HG02623 (cell line): ENCODE results near the gene ZNF516.
A peak's percentile ranks its signal among the peaks of the same experiment; 100 is the strongest.

Source experiments
- ATAC-seq: cut with Tn5 transposase; IDR thresholded peaks from one replicate; pipeline ENCODE4 v1.9.1; 2021; ENCODE audit warnings: moderate library complexity; ENCODE audit not compliant: unreplicated experiment

Gene ZNF516

GRCh38 chr18:76514573-76514972 lies 19.5 kb upstream of the ZNF516 start:
- no peak for ATAC-seq

- ATAC-seq = no peak
Measured at GRCh38 chr18:76507830-76508385, 12.9 kb upstream of the ZNF516 start.

GRCh38 chr18:76506974-76507764 lies 12.1 kb upstream of the ZNF516 start:
- no peak for ATAC-seq

DNA sequence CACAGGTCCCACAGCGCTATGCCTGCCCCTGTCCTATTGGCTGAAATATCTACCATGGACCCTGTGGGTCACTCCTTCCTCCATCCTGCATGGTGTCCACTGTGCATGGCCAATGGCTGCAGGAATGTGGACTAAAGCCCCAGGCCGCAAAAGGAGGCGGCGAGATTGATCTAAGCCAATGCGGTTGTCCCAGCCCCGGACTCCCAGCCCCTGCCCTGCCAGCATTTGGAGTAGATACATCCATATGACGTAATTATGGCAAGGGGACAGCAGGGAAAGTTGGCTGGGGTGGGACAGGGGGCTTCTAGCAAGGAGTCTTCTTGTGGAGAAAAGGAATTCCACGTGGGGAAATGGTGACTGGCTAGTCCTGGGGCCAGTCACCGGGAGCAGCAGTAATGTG lies 11.4 kb upstream of the ZNF516 start:
- no peak for ATAC-seq

DNA sequence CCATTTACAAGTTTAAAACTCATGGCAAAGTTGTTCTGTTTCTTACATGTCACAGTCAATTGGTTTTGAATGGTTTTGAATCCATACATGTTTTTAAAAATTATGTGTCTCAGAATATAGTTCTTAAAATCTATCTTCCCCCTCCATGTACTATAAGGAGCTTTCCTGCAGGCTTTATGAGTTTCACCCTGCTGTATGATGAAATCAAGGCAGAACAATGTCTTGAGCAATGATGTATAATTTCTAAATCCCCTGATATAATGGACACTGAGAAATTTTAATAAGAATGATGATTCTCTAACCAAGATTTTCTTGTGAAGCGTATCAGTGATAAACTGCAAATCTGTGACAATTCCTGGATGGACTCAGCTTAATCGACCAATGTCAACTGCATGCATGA lies 10.6 kb upstream of the ZNF516 start:
- no peak for ATAC-seq

DNA sequence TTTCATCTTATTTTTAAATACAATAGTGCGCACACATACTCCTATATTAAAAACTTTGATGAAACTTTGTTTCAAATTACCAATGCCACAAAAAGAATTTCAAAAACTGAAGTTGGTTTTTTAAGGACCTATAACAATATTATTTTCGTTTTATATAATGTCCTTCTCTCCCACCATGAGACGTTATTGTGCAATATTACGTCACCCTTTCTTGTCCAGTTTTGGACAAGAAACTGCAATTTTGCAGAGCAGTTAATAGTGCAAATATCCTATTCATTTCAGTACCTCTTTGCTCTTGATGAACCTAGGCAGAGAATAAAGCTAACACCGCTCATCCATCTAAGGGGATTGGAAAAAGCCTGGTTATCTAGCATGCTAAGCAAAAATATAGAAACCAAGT lies 9.7 kb upstream of the ZNF516 start:
- no peak for ATAC-seq

DNA sequence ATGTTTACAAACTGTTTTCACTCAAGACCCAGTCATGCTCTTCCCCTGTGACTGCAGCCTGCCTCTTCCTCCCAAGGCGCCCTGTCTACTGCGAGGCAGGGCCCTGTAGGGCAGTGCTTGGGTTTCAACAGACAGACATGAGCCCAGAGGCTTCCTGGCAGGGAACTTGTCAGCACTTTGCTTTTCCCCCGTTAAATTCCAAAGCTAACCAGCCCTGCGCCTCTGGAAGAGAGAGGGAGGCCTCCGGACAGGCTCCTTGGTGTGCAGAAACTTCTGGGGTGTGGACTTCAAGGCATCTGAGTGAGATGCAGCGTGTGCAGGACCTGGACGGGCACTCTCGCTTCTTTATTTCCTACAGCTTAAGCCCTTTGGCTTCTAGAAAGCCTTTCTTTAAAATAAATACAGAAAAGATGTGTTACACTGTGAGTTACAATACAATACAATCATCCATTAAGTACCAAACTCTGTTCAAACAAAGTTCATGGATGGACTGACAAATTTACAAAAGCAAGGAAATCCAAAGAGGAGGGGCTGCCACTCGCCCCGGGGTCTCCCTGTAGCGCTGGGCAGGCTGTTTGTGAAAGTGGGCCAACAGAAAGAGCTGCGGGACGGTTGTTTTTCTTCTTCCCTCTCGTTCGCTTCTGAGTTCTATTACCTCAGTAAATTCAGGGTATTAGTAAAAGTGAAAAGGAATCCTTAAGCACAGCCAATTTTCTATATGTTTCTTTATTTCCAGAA lies 8.8 kb upstream of the ZNF516 start:
- ATAC-seq = no peak

DNA sequence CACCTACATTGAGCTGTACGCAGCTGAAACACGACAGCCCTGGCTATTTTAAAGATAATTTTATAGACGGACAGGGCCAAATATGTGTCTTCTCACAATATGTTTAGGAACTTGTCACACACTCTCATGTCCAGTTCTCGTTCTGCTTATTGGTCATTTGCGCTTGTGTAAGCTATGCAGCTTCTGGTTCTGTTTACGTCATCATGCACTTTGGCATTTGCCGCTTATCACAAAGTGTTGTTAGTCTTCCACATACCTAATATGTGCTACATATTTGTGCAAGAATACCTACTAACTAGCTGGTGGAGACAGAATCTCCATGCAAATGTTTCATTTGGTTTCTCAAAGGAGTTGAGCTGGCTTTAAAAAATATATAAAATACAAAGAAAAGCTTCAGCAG lies 7.5 kb upstream of the ZNF516 start:
- no peak for ATAC-seq

DNA sequence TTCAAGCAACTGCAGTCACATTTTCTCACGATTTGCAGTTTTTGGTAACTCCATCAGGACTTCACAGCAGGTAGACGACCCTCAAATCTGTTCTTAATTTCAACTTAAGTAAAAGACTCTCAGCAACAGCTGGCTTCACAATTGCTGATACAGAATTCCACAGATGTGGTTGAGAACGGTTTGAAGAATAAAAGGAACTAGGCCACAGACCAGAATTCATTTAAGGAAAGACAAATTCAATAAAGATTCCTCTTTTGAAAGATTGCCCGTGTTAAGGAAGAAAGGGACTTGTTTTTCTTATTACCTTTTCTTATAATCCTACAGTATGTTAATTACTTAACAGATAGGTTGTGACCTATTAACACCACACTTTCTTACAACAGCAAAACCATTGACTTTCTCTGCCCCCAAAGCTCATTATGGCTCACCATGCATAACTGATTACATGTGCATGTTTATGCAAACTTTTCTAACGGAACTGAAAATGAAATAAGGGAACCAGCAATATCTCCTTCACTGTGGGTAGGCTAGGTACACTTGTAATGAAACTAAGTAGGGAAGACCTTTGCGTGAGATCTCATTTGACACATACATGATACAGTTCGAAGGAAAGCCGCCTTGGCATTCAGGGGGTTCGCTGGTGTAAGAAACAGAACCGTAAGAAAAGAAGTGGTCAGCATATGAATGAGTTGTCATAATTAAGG lies 4.7 kb upstream of the ZNF516 start:
- peak; percentile 84 for ATAC-seq

DNA sequence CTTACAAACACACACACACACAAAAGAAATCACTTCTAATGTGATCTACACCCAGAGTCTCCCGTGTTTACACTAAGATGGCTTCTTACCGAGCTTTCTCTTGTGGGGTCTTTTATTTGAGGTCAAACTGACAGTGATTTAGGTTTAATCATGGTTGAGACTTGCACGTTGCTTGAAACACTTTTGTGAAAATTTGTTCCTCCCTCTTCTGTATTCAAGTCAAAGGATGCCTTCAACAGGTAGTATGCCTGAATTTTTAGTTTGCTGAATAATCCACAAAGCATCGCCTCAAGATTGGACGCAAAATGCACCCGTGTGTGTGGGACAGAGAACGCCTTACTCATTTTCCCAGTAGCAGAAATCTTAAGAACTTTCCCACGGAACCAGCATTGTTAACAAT lies 4.0 kb upstream of the ZNF516 start:
- ATAC-seq = no peak

- ATAC-seq = no peak
Measured at GRCh38 chr18:76498064-76498463, 3.0 kb upstream of the ZNF516 start.

GRCh38 chr18:76497021-76497420 lies 2.0 kb upstream of the ZNF516 start:
- no peak for ATAC-seq

GRCh38 chr18:76496194-76496890 lies 1.3 kb upstream of the ZNF516 start:
- ATAC-seq = no peak

DNA sequence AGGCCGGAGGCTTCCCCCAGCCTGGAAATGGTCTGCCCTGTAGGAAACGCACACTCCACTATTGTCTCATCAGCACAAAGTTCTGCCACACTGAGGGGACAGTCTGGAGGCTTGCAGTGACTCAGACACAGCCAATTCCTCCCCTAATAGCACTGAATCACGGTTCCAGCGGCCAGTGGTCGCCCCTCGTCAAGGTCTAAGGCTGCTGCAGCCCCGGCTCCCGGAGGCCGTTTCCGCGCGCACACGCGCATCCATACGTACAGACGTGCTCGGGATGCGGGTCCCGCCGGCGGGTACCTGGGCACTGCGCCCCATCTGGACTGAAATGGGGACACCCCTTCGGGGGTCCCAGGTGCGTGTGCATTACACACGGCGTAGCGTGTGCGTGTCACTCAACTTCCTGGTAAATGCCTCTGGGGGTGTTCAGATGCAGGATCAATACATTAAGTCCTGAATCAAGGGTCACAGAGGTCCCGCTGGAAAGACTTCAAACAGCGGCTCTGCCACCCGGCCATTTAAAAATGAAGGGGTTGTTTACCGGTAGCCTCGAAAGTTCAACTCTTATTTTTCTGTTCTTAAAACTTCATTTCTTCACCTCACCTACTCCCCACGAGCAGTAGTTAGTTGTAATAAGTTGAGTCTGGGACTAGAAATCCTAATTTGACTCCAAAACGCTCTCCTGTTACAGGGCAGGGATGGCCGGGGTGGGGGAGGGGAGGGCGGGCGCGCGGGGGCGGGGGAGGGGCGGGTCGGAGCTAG lies 572 bp upstream of the ZNF516 start:
- ATAC-seq = no peak

DNA sequence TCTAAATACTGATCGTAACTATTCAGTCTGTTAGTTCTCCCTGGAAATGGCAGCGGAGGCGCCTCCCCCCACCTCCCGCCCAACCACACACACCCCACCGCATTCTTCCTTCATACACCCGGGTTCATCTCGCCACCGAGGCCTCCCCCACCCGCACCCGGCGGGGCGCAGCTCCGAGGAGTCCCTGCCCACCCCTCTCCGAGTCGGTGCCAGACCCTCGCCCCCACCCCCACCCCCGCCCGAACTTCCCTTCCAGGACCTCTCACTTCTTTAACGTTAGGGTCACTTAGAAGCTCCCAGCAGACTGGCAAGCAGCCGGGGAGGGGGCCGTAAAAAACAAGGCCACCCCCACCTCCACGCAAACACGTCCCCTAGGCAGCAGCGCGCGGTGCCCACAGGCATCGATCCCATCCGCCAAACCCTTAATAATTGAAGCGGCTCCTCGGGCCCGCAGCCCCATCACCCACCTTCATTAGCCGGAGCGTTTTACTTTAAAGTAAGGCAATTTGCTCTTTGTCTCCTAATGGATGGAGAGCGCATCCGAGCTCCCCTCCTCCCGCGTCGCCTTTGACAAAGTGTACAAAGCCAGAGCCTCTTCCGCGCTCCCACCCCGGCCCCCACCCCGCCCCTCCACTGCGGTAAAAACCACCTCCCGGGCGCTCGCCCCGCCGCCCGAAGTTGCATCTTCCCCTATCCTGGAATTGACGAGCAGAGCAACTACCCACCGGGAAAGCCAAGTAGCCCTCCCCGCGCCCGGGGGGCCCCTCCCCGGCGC lies 624 bp downstream of the ZNF516 start:
- no peak for ATAC-seq

DNA sequence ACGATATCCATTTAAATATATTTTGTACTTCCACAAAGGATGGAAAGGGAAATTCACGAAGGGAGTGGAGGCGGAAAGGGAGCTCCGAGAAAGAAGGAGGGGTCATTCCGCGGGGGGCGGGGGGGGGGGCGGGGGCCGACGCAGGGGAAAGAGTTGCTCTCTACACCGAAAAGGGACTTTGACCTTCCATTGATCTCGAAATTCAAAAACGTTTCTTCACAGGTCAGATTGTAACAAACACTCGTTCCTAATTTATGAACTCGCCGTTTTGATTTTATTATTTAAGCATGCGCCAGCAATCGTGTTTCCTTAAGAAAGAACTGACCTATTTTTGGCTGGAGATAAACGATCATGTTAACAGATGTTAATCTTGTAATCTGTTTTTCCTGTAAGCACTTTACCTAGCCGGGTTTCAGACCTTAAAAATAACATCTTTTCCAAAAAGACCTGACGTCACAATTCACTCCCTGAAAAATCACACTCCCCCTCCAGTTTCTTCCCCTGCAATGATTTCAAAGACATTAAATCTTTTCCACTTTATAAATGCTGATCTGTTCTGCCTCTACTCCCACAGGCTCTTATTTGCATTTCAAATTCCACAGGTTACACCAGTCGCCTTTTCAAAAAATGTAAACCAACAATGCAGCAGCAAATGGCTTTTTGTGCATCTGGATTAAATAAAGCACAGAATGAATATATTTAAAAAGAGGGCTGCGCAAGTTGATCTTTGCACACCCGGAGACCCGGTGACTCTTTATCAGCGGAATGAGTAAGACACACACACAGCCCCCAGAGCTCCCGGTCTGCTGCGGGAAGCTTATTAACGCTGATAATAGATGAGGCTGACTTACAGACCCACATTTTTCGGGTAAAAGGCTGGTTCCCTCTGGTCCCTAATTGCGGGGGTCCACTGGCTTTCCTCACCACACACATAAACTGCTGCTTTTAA lies 1.6 kb downstream of the ZNF516 start:
- ATAC-seq = peak; percentile 13

DNA sequence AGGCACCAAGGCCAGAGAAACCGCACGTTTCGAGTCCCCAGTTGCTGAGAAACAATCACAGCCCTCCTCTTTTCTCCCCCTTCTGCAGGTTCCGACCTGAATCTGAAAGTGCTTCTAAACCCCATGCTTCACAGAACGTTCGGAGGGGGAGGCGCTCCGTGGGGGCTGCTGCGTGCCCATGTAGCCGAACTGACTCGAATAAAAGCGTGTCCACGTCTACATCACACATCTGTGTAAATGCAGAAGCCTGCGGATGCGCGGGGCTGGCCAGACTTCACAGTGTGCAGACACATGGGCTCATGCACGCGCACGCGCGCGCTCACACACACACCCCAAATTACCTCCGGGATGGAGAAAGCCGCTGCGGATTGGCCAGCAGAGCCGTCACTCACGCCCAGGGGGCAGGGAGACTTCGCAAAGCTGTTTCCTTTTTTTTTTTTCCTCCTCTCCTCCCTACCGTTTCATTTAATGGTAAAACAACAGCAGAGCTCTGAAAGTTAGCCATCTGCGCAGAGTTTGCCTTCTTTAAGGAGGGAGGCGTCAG lies 2.3 kb downstream of the ZNF516 start:
- ATAC-seq = peak; percentile 61
